B cell (primary cell): ENCODE results near the gene ABCA7.

Experiments
- CTCF ChIP-seq: fragments of 200-600 bp; IDR thresholded peaks from one replicate; pipeline ENCODE4 v1.8.0; 2022; ENCODE audit warnings: antibody characterized with exemption, mild to moderate bottlenecking
- EZH2 ChIP-seq: IDR thresholded peaks from 2 replicates; pipeline ENCODE4 v1.6.1; 2012; ENCODE audit warnings: borderline replicate concordance, low read depth, mild to moderate bottlenecking, moderate library complexity, low read length; ENCODE audit not compliant: insufficient read depth, poor library complexity, severe bottlenecking

GRCh38 chr19:1020868-1021425 is 19.0 kb upstream of the ABCA7 start, which contains the start of gene TMEM259:
- no peak for TF ChIP-seq CTCF
- no peak for TF ChIP-seq EZH2
